Erythroblast (primary cell): ENCODE measurements around the gene RNU1-1.
"Not testable (repeated sequence)": the region's sequence is repeated elsewhere in the genome, so short reads cannot be mapped to it uniquely, and the experiment has no call there.

Experiments
- GATA1 ChIP-seq: IDR thresholded peaks from 2 replicates; pipeline ENCODE4 v1.6.1; 2011; ENCODE audit warnings: low read depth, mild to moderate bottlenecking, control low read depth, low read length, moderate library complexity
- POLR2A ChIP-seq: IDR thresholded peaks from 2 replicates; pipeline ENCODE4 v1.6.1; 2011; ENCODE audit warnings: mild to moderate bottlenecking, low read length

DNA sequence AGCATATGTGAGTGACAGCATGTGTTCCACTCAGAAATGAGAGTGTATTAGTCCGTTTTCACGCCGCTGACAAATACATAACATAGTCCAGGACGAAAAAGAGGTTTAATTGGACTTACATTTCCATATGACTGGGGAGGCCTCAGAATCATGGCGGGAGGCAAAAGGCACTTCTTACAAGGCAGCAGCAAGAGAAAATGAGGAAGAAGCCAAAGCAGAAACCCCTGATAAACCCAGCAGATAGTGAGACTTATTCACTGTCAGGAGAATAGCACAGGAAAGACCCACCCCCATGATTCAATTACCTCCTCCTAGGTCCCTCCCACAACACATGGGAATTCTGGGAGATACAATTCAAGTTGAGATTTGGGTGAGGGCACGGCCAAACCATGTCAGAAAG lies 23.4 kb upstream of the RNU1-1 start:
- not testable (repeated sequence) for TF ChIP-seq POLR2A, GATA1
